K562 (cell line): ENCODE measurements around the gene MCFD2. TPM values are rescaled to one million over a fixed set of nuclear protein-coding genes. Genes with fewer than 3 reads are reported as not detected.
A peak's percentile ranks its signal among the peaks of the same experiment; 100 is the strongest.

Experiments
- ARID2 ChIP-seq: fragments of 450-650 bp; IDR thresholded peaks from 2 replicates; pipeline ENCODE4 v1.6.1; 2017; ENCODE audit warnings: antibody characterized with exemption, mild to moderate bottlenecking
- CREBBP ChIP-seq: IDR thresholded peaks from one replicate; pipeline ENCODE4 v1.6.1; 2012; ENCODE audit warnings: low read depth, mild to moderate bottlenecking, control low read depth, inconsistent platforms, low read length
- DNMT1 ChIP-seq: fragments of 450-650 bp; IDR thresholded peaks from 2 replicates; pipeline ENCODE4 v1.6.1; 2016; ENCODE audit warnings: antibody characterized with exemption, mild to moderate bottlenecking
- PHTF2 ChIP-seq: fragments of 250-450 bp; sonication (Bioruptor Pico); IDR thresholded peaks from 2 replicates; pipeline ENCODE4 v1.5.0; 2021; ENCODE audit warnings: mild to moderate bottlenecking
- SPI1 ChIP-seq: IDR thresholded peaks from 2 replicates; pipeline ENCODE4 v1.6.1; 2011; ENCODE audit warnings: low read depth, low read length, control low read depth, borderline replicate concordance
- polyA plus RNA-seq, 8 experiments: library from polyadenylated mRNA; depleted of rRNA in 4 of 8; stranded (reverse) in 5 of 8; unstranded in 3 of 8; fragments of >200 nt; fragmentation: Nextera tagmentation in 2 of 8; fragmentation: Illumina TruSeq in 1 of 8; extraction: Ambion mirVana in 2 of 8; extraction: Trizol in 1 of 8; gene quantifications; 2 replicates each; pipeline versions ENCODE4 v1.2.1 to v1.2.3, GENCODE V29; 2011 to 2014; ENCODE audit warnings: inconsistent platforms in 1 of 8, missing spikeins in 1 of 8
- total RNA-seq, 7 experiments: library from RNA; depleted of rRNA in 6 of 7; stranded (reverse); fragments of >200 nt in 6 of 7; fragmentation: Illumina TruSeq in 2 of 7; extraction: Trizol in 2 of 7; gene quantifications; 2 replicates each; pipeline versions ENCODE4 v1.2.1 to v1.2.3, GENCODE V29; 2011 to 2021; ENCODE audit warnings: low replicate concordance in 1 of 7
- TF ChIP-seq, protein P1 (sequence below): fragments of 200-800 bp; sonication (Bioruptor generic); IDR thresholded peaks from 2 replicates; pipeline ENCODE4 v1.6.1; 2017; ENCODE audit warnings: missing genetic modification characterization, missing compliant biosample characterization
- TF ChIP-seq, protein P2 (sequence below), 2 experiments: fragments of 200-800 bp in 1 of 2; sonication (Bioruptor generic) in 1 of 2; sonication (generic) in 1 of 2; formaldehyde crosslinking in 1 of 2; IDR thresholded peaks in 1 of 2; conservative IDR thresholded peaks in 1 of 2; 2 replicates each; pipeline versions ENCODE4 v1.5.0 to v1.6.1; 2016 to 2020; ENCODE audit warnings: missing compliant biosample characterization in 1 of 2, missing genetic modification characterization in 1 of 2, missing genetic modification reagents in 1 of 2

MCFD2 gene
- total and polyA plus RNA-seq, 9 of the 15 experiments (the other 6 are each of a cell fraction or from before 2014, with no cell fraction given) = 78.6 to 237 (median 123) TPM

DNA sequence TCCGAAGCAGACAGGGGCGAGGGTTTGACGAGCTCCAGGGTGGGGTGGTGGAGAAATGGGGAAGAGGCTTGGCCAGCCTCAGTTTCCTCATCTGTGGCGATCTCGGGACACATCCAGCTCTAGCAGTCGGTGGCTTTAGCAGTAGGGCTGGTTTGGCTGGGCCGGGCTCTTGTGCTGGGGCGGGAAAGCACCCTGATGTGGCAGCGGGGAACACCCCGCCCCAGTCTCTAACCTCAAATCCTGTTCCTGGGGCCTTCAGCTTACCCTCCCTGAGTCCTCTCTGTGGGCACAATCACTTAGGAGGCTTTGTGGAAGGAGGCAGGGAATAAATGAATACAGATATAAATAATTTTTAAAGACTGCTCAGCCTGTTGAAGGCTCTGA is 26.5 kb upstream of the MCFD2 start (continued):
- TF ChIP-seq, protein P1, sequence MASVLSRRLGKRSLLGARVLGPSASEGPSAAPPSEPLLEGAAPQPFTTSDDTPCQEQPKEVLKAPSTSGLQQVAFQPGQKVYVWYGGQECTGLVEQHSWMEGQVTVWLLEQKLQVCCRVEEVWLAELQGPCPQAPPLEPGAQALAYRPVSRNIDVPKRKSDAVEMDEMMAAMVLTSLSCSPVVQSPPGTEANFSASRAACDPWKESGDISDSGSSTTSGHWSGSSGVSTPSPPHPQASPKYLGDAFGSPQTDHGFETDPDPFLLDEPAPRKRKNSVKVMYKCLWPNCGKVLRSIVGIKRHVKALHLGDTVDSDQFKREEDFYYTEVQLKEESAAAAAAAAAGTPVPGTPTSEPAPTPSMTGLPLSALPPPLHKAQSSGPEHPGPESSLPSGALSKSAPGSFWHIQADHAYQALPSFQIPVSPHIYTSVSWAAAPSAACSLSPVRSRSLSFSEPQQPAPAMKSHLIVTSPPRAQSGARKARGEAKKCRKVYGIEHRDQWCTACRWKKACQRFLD (CRISPR knock-in tag) = no peak
- TF ChIP-seq SPI1 = peak; percentile 42; the same call in 1 of the 2 replicates
- TF ChIP-seq, protein P2, sequence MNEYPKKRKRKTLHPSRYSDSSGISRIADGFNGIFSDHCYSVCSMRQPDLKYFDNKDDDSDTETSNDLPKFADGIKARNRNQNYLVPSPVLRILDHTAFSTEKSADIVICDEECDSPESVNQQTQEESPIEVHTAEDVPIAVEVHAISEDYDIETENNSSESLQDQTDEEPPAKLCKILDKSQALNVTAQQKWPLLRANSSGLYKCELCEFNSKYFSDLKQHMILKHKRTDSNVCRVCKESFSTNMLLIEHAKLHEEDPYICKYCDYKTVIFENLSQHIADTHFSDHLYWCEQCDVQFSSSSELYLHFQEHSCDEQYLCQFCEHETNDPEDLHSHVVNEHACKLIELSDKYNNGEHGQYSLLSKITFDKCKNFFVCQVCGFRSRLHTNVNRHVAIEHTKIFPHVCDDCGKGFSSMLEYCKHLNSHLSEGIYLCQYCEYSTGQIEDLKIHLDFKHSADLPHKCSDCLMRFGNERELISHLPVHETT (CRISPR knock-in tag; conservative IDR thresholded peaks at IDR 0.05 in 1 of 2, IDR thresholded peaks at IDR 0.05 in 1 of 2) = no peak
- no peak for TF ChIP-seq PHTF2
- TF ChIP-seq CREBBP = no peak
- no peak for TF ChIP-seq DNMT1
- TF ChIP-seq ARID2 = no peak
